Glomerular visceral epithelial cell (primary cell): ENCODE measurements around the gene WIPF2.
"Not testable (repeated sequence)": the region's sequence is repeated elsewhere in the genome, so short reads cannot be mapped to it uniquely, and the experiment has no call there.

Experiments used
- DNase-seq: peaks from one replicate; pipeline ENCODE4 v3.0.0-alpha.2; 2016; ENCODE audit errors: extremely low spot score

Gene WIPF2

GRCh38 chr17:40192961-40193360 is 26.1 kb upstream of the WIPF2 start:
- no peak for DNase-seq

DNA sequence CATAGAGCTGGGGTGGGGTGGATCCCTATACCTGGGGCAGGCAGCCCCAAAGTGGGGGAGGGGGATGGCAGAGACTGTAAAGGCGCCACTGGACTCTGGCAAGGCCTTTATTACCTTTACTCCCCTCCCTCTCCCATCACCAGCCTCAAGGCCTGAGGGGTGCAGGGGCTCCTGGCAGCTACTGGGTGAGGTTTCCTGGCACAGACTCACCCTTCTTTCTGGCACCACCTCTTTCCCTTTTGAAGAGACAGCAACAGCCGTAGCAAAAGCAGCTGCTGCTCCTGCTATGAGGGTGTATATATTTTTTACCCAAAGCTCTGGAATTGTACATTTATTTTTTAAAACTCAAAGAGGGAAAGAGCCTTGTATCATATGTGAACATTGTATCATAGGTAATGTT is 24.3 kb upstream of the WIPF2 start:
- no peak for DNase-seq

DNA sequence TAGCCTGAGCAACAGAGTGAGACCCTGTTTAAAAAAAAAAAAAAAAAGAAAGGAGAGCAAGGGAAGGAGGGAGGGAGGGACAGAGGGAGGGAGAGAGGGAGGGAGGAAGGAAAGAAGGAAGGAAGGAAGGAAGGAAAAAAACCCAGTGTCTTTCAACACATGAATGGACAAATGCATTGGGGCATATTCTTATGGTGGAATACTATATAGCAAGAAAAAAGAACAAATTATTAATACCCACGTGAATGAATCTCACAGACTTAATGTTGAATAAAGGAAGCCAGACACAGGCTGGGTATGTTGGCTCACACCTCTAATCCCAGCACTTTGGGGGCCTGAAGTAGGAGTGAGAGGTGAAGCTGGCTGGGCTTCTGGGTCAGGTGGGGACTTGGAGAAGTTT is 21.6 kb upstream of the WIPF2 start:
- no peak for DNase-seq

DNA sequence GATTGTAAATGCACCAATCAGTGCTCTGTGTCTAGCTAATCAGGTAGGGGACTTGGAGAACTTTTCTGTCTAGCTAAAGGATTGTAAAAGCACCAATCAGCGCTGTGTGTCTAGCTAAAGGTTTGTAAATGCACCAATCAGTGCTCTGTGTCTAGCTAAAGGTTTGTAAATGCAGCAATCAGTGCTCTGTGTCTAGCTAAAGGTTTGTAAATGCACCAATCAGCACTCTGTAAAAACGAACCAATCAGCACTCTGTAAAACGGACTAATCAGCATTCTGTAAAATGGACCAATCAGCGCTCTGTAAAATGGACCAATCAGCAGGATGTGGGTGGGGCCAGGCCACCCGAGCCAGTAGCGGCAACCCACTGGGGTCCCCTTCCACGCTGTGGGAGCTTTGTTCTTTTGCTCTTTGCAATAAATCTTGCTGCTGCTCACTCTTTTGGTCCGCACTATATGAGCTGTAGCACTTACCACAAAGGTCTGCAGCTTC is 21.1 kb upstream of the WIPF2 start:
- not testable (repeated sequence) for DNase-seq

DNA sequence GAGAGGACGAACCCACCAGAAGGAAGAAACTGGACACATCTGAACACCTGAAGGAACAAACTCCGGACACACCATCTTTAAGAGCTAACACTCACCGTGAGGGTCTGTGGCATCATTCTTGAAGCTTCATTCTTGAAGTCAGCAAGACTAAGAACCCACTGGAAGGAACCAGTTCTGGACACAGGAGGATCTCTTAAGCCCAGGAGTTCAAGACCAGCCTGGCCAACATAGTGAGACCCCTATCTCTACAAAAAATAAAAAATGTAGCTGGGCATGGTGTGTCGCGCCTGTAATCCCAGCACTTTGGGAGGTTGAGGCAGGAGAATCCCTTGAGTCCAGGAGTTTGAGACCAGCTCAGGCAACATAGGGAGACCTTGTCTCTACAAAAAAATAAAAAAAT is 20.5 kb upstream of the WIPF2 start:
- DNase-seq = no peak

DNA sequence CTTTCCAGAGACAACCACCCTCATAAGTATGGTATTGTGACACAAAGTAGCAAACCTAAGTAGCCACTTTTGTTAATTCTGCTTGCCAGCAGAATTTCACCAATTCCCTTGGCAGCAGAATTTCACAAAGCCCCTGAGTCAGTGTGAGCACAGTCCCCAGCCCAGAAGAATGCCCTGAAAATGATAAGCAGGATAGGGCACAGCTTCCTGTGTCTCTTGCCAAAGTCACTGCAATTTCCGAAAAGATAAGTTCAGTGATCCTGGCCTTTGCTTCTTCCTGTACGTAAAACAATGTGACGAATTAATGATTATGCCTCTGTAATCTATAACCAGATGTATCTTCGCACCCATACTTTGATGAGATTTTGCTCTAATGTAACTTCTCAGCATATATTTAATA is 16.0 kb upstream of the WIPF2 start:
- no peak for DNase-seq

DNA sequence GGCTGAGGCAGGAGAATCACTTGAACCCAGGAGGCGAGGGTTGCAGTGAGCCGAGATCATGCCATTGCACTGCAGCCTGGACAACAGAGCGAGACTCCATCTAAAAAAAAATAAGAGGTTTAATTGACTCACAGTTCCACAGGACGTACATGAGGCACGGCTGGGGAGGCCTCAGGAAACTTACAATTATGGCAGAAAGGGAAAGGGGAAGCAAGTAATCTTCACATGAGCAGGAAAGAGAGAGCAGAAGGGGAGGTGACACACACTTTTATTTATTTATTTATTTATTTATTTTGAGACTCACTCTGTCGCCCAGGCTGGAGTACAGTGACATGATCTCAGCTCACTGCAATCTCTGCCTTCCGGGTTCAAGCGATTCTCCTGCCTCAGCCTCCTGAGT is 12.9 kb upstream of the WIPF2 start:
- not testable (repeated sequence) for DNase-seq

- no peak for DNase-seq
These were observed 9.6 kb upstream of the WIPF2 start for GRCh38 chr17:40209404-40210093.

- not testable (repeated sequence) for DNase-seq
These were observed 5.2 kb upstream of the WIPF2 start for GRCh38 chr17:40213914-40214313.

- no peak for DNase-seq
These were observed 931 bp upstream of the WIPF2 start for GRCh38 chr17:40218006-40218739.

DNA sequence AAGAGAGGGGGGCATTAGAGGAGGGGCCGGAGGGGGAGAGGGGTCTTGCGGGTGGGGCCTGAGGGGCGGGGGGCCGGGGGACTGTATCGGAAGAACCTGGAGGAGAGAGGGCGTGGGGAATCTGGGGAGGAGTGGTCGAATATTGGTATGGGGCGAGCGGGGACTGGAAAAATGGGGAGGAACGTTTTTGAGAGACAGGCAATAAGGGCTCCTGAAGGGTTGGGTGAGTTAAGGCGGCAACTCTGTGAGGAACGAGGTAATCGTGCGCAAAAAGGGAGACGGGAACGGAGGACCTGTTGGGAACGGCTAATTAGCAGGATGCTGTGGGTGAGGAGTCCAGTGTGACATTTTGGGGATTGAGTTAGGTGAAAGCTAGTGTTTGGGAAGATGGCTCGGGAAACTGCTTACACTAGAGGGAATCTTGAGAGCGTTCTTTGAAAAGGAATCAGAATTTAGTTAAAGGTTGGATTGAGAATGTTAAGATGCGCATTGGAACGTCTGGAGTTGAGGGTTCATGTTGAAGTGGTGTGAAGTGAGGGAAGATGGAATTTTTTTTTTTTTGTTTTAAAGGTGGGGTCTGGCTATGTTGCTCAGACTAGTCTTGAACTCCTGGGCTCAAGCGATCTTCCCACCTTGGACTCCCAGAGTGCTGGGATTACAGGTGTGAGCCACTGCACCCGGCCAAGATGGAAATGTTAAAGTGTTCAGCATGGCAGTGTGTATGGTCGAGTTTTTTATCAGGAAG is 662 bp downstream of the WIPF2 start:
- peak; percentile 71 for DNase-seq

DNA sequence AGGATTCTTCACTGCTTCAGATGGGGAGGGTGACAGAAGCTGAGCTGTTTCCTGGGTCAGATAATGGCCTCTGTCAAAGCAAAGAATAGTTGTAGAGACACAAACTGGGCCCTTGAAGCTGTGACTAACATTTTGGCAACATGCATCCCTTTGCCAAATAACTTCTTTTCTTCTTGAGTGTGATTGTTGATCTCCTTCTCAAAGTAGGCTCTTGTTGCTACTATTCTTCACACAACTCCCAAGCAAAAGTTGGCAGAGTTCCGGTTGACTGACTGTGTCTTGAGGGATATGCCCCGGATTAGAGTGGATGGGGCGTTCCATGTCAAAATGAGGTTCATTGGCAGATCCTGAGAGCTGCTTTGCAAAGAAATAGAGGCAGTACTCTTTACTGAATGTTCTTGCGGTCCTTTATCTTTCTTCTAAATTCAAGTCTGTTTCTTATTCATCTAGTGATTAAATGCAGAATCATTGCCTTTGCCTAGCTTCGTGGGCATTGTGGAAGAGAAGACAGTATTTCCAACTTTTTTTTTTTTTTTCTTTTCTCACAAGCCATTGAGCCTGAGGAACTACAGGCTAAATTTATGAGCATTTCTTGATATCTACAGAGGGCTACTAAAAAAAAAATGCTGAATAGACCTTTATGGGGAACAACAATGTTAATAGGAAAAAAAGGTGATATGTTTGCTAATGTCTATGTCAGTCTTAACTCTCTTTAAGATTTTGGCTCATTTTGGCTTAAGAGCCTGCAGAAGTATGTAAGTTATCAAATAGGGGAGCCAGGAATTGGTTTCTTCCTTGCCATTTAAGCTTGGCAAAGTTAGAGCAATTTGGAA is 5.8 kb downstream of the WIPF2 start:
- no peak for DNase-seq

GRCh38 chr17:40229146-40229545 is 10.0 kb downstream of the WIPF2 start:
- DNase-seq = not testable (repeated sequence)

- no peak for DNase-seq
These were observed 11.6 kb downstream of the WIPF2 start for GRCh38 chr17:40230670-40231069.

GRCh38 chr17:40231928-40232327 is 12.8 kb downstream of the WIPF2 start:
- DNase-seq = not testable (repeated sequence)

- no peak for DNase-seq
These were observed 22.2 kb downstream of the WIPF2 start for GRCh38 chr17:40241252-40241834.

GRCh38 chr17:40242774-40243173 is 23.7 kb downstream of the WIPF2 start:
- no peak for DNase-seq

GRCh38 chr17:40243761-40244160 is 24.7 kb downstream of the WIPF2 start:
- no peak for DNase-seq

GRCh38 chr17:40244255-40244654 is 25.2 kb downstream of the WIPF2 start:
- DNase-seq = no peak

DNA sequence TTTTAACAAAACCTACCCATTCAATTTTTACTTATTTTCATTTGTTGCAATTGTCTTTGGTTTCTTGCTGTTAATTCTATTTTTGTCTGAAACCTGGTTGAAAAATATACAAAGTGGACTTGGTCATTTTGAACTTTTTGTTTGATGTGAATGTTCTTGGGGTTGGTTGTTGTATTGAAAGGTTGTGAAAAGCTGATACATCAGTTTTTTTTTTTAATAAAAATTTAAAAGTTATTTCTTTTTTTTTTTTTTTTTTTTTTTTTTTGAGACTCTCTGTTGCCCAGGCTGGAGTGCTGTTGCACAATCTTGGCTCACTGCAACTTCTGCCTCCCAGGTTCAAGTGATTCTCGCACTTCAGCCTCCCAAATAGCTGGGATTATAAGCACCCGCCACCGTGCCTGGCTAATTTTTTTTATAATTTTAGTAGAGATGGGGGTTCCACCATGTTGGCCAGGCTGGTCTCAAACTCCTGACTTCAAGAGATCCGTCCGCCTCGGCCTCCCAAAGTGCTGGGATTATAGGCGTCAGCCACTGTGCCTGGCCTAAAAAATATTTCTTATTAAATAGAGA is 28.9 kb downstream of the WIPF2 start:
- no peak for DNase-seq

- DNase-seq = no peak
These were observed 29.4 kb downstream of the WIPF2 start for GRCh38 chr17:40248507-40248906.
